IgD-negative memory B cell (primary cell): Measurements from ENCODE around the gene CCNH. TPM values are rescaled to one million over a fixed set of nuclear protein-coding genes. Genes with fewer than 3 reads are reported as not detected.
A peak's percentile ranks its signal among the peaks of the same experiment; 100 is the strongest.

ENCODE experiments used
- H3K27ac Mint-ChIP-seq, 3 donors: one replicate each; pipeline ENCODE4 v1.8.0; 2020 to 2022; ENCODE audit warnings: mild to moderate bottlenecking in 3 of 3, mixed read lengths in 3 of 3, moderate library complexity in 1 of 3
- H3K27me3 Mint-ChIP-seq: one replicate; pipeline ENCODE4 v1.8.0; 2021; ENCODE audit warnings: mixed read lengths
- H3K36me3 Mint-ChIP-seq: one replicate; pipeline ENCODE4 v1.8.0; 2020; ENCODE audit warnings: mild to moderate bottlenecking, mixed read lengths
- H3K4me1 Mint-ChIP-seq, 3 donors: one replicate each; pipeline ENCODE4 v1.8.0; 2020 to 2022; ENCODE audit warnings: mixed read lengths in 3 of 3, mild to moderate bottlenecking in 1 of 3
- H3K4me3 Mint-ChIP-seq, 4 donors: one replicate each; pipeline ENCODE4 v1.8.0; 2020 to 2022; ENCODE audit warnings: mild to moderate bottlenecking in 4 of 4, mixed read lengths in 4 of 4, moderate library complexity in 3 of 4
- H3K9me3 Mint-ChIP-seq, 3 donors: one replicate each; pipeline ENCODE4 v1.8.0; 2020 to 2021; ENCODE audit warnings: mixed read lengths in 3 of 3, mild to moderate bottlenecking in 1 of 3
- polyA plus RNA-seq: library from polyadenylated mRNA; unstranded; fragments of 300-500 nt; fragmentation: Illumina TruSeq; gene quantifications from one replicate; pipeline ENCODE4 v1.2.3, GENCODE V29; 2021

The CCNH gene
- polyA plus RNA-seq, 1 donor from 2014 or later = 58.2 TPM

- no peak overlapping the region for H3K27ac Mint-ChIP-seq
- no peaks in the 10 kb centered on the region for H3K4me1 Mint-ChIP-seq
- peaks cover 4% of the 10 kb centered on the region for H3K36me3 Mint-ChIP-seq
- no peaks in the 10 kb centered on the region for H3K9me3 Mint-ChIP-seq
- no peaks in the 10 kb centered on the region for H3K27me3 Mint-ChIP-seq
- H3K4me3 Mint-ChIP-seq = no peak overlapping the region
Measured at GRCh38 chr5:87360132-87360531, 52.6 kb downstream of the CCNH start.

- no peaks in the 10 kb centered on the region for H3K27me3 Mint-ChIP-seq
- no peak overlapping the region for H3K4me3 Mint-ChIP-seq
- no peak overlapping the region for H3K27ac Mint-ChIP-seq
- peaks cover 4% of the 10 kb centered on the region for H3K36me3 Mint-ChIP-seq
- H3K9me3 Mint-ChIP-seq = no peaks in the 10 kb centered on the region
- H3K4me1 Mint-ChIP-seq = peaks cover 2 to 8% (median 2%) of the 10 kb centered on the region in 3 donors
Measured at GRCh38 chr5:87359106-87359505, 53.6 kb downstream of the CCNH start.

GRCh38 chr5:87354496-87354895 lies 58.2 kb downstream of the CCNH start:
- no peak overlapping the region for H3K4me3 Mint-ChIP-seq
- peak overlapping the region in 1 of 3 donors; percentile 29 for H3K27ac Mint-ChIP-seq
- H3K36me3 Mint-ChIP-seq = peaks cover 4% of the 10 kb centered on the region
- no peaks in the 10 kb centered on the region for H3K27me3 Mint-ChIP-seq
- no peaks in the 10 kb centered on the region for H3K9me3 Mint-ChIP-seq
- H3K4me1 Mint-ChIP-seq = peaks cover 2 to 17% (median 2%) of the 10 kb centered on the region in 3 donors

- Mint-ChIP-seq H3K9me3 (peaks cover 2 to 4% (median 3%) of the 10 kb centered on the region in 3 donors), H3K27me3 (no peaks in the 10 kb centered on the region), H3K4me3 (no peak overlapping the region), H3K27ac (no peak overlapping the region), H3K4me1 (peaks cover 2 to 5% (median 4%) of the 10 kb centered on the region in 3 donors), H3K36me3 (peaks cover 17% of the 10 kb centered on the region)
Measured at GRCh38 chr5:87347841-87348240, 64.9 kb downstream of the CCNH start.

GRCh38 chr5:87347272-87347671 lies 65.5 kb downstream of the CCNH start:
- H3K9me3 Mint-ChIP-seq = peaks cover 2 to 4% (median 3%) of the 10 kb centered on the region in 3 donors
- H3K4me3 Mint-ChIP-seq = no peak overlapping the region
- H3K27me3 Mint-ChIP-seq = no peaks in the 10 kb centered on the region

More at GRCh38 chr5:87347272-87347671, 65.5 kb downstream of the CCNH start:
- Mint-ChIP-seq H3K27ac (no peak overlapping the region), H3K36me3 (peaks cover 17% of the 10 kb centered on the region), H3K4me1 (peaks cover 2 to 5% (median 4%) of the 10 kb centered on the region in 3 donors)

Other genes with a start within 250 kb of the CCNH start
- 5.0 TPM for gene RASA1, start 145.0 kb downstream of the CCNH start, polyA plus RNA-seq